ENCODE data around the gene CABP4.
A peak's percentile ranks its signal among the peaks of the same experiment; 100 is the strongest.
"Not testable (repeated sequence)": the region's sequence is repeated elsewhere in the genome, so short reads cannot be mapped to it uniquely, and the experiment has no call there.

The CABP4 gene

DNA sequence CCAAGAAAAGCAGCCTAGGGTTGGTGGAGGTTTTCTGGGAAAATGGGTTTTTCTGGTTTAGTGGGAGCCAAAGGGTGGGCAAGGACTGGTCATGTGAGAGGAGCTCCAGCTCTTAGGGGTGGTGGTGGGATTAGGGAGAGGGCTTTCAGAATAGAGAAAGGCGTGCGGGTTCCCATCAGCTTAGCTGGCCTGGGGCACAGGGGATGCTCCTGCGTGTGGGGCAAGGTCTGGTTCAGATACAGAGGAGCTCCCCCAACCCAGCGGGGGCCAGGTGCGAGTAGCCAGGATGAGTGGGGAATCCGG, 13.3 kb downstream of the CABP4 start:
- ChIA-PET CTCF (interaction anchor here (0.6 to 4.1 kb wide), 14 partner anchors 9 to 126 kb away, joined by 3 to 30 read pairs (median 3); partner anchors contain the start of genes PPP1CA, PTPRCAP, RPS6KB2 and TBC1D10C), POLR2A (interaction anchor here (1.0 to 1.5 kb wide), 4 partner anchors 31 to 67 kb away, joined by 3 to 4 read pairs (median 3); partner anchors contain the start of genes PPP1CA and PTPRCAP)
- no peaks in the 10 kb centered on the region for H3K27me3 ChIP-seq (replicated peaks in 2 of 5; ENCODE audit: control insufficient read depth in 4 of 5, insufficient read depth in 5 of 5, low read length in 4 of 5)
- peak overlapping the region in 1 of 2 experiments; percentile 61 for H3K27ac ChIP-seq (ENCODE audit: insufficient read depth in 1 of 2, low read depth in 1 of 2, low read length in 2 of 2, poor library complexity in 1 of 2, severe bottlenecking in 2 of 2)
- 3% methylated on average over 6 of the region's 6 CpGs for WGBS (ENCODE audit: insufficient coverage)
- H3K4me3 ChIP-seq (ENCODE audit: control insufficient read depth in 1 of 7, extremely low read depth in 1 of 7, insufficient read depth in 4 of 7, low read depth in 2 of 7, low read length in 6 of 7): peak overlapping the region; percentile 59 to 88 (median 80)
- no peaks in the 10 kb centered on the region for H3K9me3 ChIP-seq (ENCODE audit: control extremely low read depth in 1 of 5, control insufficient read depth in 4 of 5, insufficient read depth in 2 of 5, low read depth in 1 of 5, low read length in 4 of 5)
- peaks cover 3 to 46% (median 32%) of the 10 kb centered on the region in 4 experiments for H3K4me1 ChIP-seq (ENCODE audit: control extremely low read depth in 1 of 4, control insufficient read depth in 4 of 4, insufficient read depth in 4 of 4, low read length in 3 of 4)
- DNase-seq: no peak
- peaks cover 0 to under 1% (median 0%) of the 10 kb centered on the region in 4 experiments for H3K36me3 ChIP-seq (ENCODE audit: control insufficient read depth in 4 of 4, insufficient read depth in 4 of 4, low read length in 3 of 4)

DNA sequence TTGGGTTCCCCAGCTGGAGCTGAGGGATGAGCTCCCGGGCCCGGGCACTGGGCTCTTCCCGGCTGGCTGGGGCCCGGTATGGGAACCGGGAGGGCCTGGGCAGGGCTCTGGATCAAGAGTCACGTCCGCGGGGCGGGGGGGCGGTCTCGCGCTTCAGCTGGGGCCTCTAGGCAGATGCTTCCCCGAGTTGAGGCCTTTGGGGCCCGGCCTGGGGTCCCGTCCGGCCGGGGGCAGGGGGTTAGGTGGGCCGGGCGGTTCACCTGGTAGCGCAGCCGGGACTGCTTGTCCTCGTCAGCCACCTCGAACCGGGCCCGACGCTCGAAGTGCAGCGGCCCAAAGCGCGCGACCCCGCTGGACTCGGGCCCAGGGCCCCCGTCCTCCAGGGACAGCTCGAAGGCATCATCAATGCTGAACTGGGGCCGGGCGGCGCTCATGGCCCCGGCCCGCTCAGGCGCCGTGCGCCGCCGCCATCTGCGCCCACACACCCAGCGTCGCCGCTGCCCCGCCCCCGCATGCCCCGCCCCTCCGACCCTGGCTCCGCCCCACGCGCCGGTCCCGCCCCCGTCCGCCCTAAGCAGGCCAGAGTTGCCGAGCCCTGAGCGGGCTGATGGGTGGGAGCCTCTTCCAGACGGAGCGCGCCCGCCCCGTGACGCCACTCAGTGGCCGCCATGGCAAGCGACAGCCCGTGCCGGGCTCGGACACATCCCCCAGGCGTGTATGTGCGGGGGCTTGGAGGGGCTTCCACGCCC, 13.8 kb downstream of the CABP4 start, which contains the start of gene TMEM134:
Gene TMEM134, minus strand, starts transcription at position 493 of the 749 bp plus-strand sequence. Its CDS starts 59 bp downstream, at position 434.
- Histone ChIP-seq H3K4me3 (ENCODE audit: control insufficient read depth in 1 of 7, extremely low read depth in 1 of 7, insufficient read depth in 4 of 7, low read depth in 2 of 7, low read length in 6 of 7) (peak within 1 kb of the TSS; percentile 59 to 88 (median 80)), H3K4me1 (ENCODE audit: control extremely low read depth in 1 of 4, control insufficient read depth in 4 of 4, insufficient read depth in 4 of 4, low read length in 3 of 4) (peaks cover 3 to 42% (median 29%) of the 10 kb centered on the region in 4 experiments), H3K27me3 (replicated peaks in 2 of 5; ENCODE audit: control insufficient read depth in 4 of 5, insufficient read depth in 5 of 5, low read length in 4 of 5) (no peaks in the 10 kb centered on the region), H3K36me3 (ENCODE audit: control insufficient read depth in 4 of 4, insufficient read depth in 4 of 4, low read length in 3 of 4) (no peaks in the 10 kb centered on the region), H3K27ac (ENCODE audit: insufficient read depth in 1 of 2, low read depth in 1 of 2, low read length in 2 of 2, poor library complexity in 1 of 2, severe bottlenecking in 2 of 2) (peak within 1 kb of the TSS; percentile 33 to 68), H3K9me3 (ENCODE audit: control extremely low read depth in 1 of 5, control insufficient read depth in 4 of 5, insufficient read depth in 2 of 5, low read depth in 1 of 5, low read length in 4 of 5) (no peaks in the 10 kb centered on the region)
- under 1% methylated on average over 75 of the region's 76 CpGs for WGBS (ENCODE audit: insufficient coverage)
- ChIA-PET CTCF (interaction anchor here (0.6 to 4.1 kb wide), 17 partner anchors 10 to 126 kb away, joined by 3 to 30 read pairs (median 3); partner anchors contain the start of genes PPP1CA, PTPRCAP, RPS6KB2 and TBC1D10C), POLR2A (interaction anchor here (1.0 to 1.5 kb wide), 3 partner anchors 31 to 68 kb away, joined by 3 to 4 read pairs (median 3); partner anchors contain the start of genes PPP1CA and PTPRCAP)
- peak; percentile 93 to 95 (median 94) for DNase-seq

DNA sequence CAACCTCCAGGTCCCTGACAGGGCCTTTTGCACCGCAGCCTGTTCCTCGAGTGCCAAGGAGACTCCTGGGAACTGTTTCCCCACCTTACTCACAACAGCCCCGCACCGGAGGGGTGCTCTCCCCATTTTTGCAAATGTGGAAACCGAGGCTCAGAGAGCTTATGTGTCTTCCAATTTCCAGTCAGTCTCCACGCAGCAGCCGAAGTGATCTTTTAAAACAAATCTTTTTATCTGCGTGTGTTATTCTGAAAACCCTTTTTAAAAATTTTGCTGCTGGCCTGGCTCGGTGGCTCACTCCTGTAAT, 14.3 kb downstream of the CABP4 start:
- Histone ChIP-seq H3K4me3 (ENCODE audit: control insufficient read depth in 1 of 7, extremely low read depth in 1 of 7, insufficient read depth in 4 of 7, low read depth in 2 of 7, low read length in 6 of 7) (peak overlapping the region; percentile 44 to 88 (median 71)), H3K27ac (ENCODE audit: insufficient read depth in 1 of 2, low read depth in 1 of 2, low read length in 2 of 2, poor library complexity in 1 of 2, severe bottlenecking in 2 of 2) (peak overlapping the region; percentile 33 to 68), H3K9me3 (ENCODE audit: control extremely low read depth in 1 of 5, control insufficient read depth in 4 of 5, insufficient read depth in 2 of 5, low read depth in 1 of 5, low read length in 4 of 5) (no peaks in the 10 kb centered on the region), H3K36me3 (ENCODE audit: control insufficient read depth in 4 of 4, insufficient read depth in 4 of 4, low read length in 3 of 4) (no peaks in the 10 kb centered on the region), H3K4me1 (ENCODE audit: control extremely low read depth in 1 of 4, control insufficient read depth in 4 of 4, insufficient read depth in 4 of 4, low read length in 3 of 4) (peaks cover 3 to 37% (median 25%) of the 10 kb centered on the region in 4 experiments), H3K27me3 (replicated peaks in 2 of 5; ENCODE audit: control insufficient read depth in 4 of 5, insufficient read depth in 5 of 5, low read length in 4 of 5) (peaks cover 0 to 2% (median 0%) of the 10 kb centered on the region in 5 experiments)
- WGBS (ENCODE audit: insufficient coverage): 23% methylated on average over 9 of the region's 9 CpGs
- POLR2A ChIA-PET: interaction anchor here (1.5 kb wide), 1 partner anchor 32 kb away, joined by 4 read pairs; the partner anchor contains the start of gene PTPRCAP
- CTCF ChIA-PET: interaction anchor here (0.7 to 4.1 kb wide), 6 partner anchors 18 to 89 kb away, joined by 3 to 30 read pairs (median 3); partner anchors contain the start of genes PPP1CA, PTPRCAP and TBC1D10C
- DNase-seq: no peak

DNA sequence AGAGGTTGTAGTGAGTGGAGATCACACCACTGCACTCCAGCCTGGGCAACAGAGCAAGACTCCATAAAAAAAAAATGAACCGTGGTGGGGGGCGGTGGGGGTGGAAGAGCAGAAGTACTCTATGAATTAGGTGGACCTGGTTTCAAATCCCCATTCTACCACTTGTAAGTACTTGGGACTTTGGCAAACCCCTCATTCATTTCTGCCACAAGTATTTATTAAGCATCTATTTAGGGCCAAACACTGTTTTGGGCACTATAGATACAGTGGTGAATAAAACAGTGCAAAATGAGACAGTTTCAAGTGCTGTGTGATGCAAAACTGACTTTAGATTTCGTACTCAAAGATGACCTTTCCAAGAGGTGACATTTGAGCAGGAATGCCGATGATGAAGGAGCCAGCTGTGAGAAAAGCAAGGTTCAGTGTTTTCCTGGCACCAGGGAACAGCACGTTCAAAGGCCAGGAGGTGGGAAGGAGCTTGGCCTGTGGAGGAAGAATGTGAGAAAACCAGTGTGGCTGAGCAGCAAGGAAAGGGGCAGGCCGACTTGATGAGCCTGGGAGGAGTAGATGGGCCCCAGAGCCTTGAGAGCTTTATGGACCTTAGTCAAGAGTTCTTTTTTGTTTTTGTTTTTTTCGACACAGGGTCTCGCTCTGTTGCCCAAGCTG, 15.3 kb downstream of the CABP4 start:
- Histone ChIP-seq H3K4me1 (ENCODE audit: control extremely low read depth in 1 of 4, control insufficient read depth in 4 of 4, insufficient read depth in 4 of 4, low read length in 3 of 4) (peaks cover 0 to 31% (median 18%) of the 10 kb centered on the region in 4 experiments), H3K36me3 (ENCODE audit: control insufficient read depth in 4 of 4, insufficient read depth in 4 of 4, low read length in 3 of 4) (no peaks in the 10 kb centered on the region), H3K27ac (ENCODE audit: insufficient read depth in 1 of 2, low read depth in 1 of 2, low read length in 2 of 2, poor library complexity in 1 of 2, severe bottlenecking in 2 of 2) (no peak overlapping the region), H3K4me3 (ENCODE audit: control insufficient read depth in 1 of 7, extremely low read depth in 1 of 7, insufficient read depth in 4 of 7, low read depth in 2 of 7, low read length in 6 of 7) (no peak overlapping the region), H3K27me3 (replicated peaks in 2 of 5; ENCODE audit: control insufficient read depth in 4 of 5, insufficient read depth in 5 of 5, low read length in 4 of 5) (peaks cover 0 to 3% (median 0%) of the 10 kb centered on the region in 5 experiments), H3K9me3 (ENCODE audit: control extremely low read depth in 1 of 5, control insufficient read depth in 4 of 5, insufficient read depth in 2 of 5, low read depth in 1 of 5, low read length in 4 of 5) (no peaks in the 10 kb centered on the region)
- WGBS (ENCODE audit: insufficient coverage): 93% methylated on average over 6 of the region's 8 CpGs
- ChIA-PET CTCF (interaction anchor here (4.1 kb wide), 1 partner anchor 69 kb away, joined by 30 read pairs; the partner anchor contains the start of genes PPP1CA and TBC1D10C), POLR2A (no interaction called here)
- DNase-seq: no peak

GRCh38 chr11:67472882-67473281, 17.7 kb downstream of the CABP4 start:
- CTCF ChIA-PET: interaction anchor here (1.1 to 2.0 kb wide), 2 partner anchors 90 to 119 kb away, joined by 3 to 5 read pairs; no protein-coding TSS in a partner anchor
- H3K4me1 ChIP-seq (ENCODE audit: control extremely low read depth in 1 of 4, control insufficient read depth in 4 of 4, insufficient read depth in 4 of 4, low read length in 3 of 4): peaks cover 0 to 16% (median 11%) of the 10 kb centered on the region in 4 experiments
- DNase-seq: no peak
- H3K9me3 ChIP-seq (ENCODE audit: control extremely low read depth in 1 of 5, control insufficient read depth in 4 of 5, insufficient read depth in 2 of 5, low read depth in 1 of 5, low read length in 4 of 5): no peaks in the 10 kb centered on the region
- WGBS (ENCODE audit: insufficient coverage): 93% methylated on average over 7 of the region's 7 CpGs
- H3K27ac ChIP-seq (ENCODE audit: insufficient read depth in 1 of 2, low read depth in 1 of 2, low read length in 2 of 2, poor library complexity in 1 of 2, severe bottlenecking in 2 of 2): no peak overlapping the region
- H3K36me3 ChIP-seq (ENCODE audit: control insufficient read depth in 4 of 4, insufficient read depth in 4 of 4, low read length in 3 of 4): no peaks in the 10 kb centered on the region
- POLR2A ChIA-PET: no interaction called here
- H3K27me3 ChIP-seq (replicated peaks in 2 of 5; ENCODE audit: control insufficient read depth in 4 of 5, insufficient read depth in 5 of 5, low read length in 4 of 5): peaks cover 0 to 3% (median 0%) of the 10 kb centered on the region in 5 experiments
- H3K4me3 ChIP-seq (ENCODE audit: control insufficient read depth in 1 of 7, extremely low read depth in 1 of 7, insufficient read depth in 4 of 7, low read depth in 2 of 7, low read length in 6 of 7): no peak overlapping the region

- not testable (repeated sequence) for H3K9me3 ChIP-seq (ENCODE audit: control extremely low read depth in 1 of 5, control insufficient read depth in 4 of 5, insufficient read depth in 2 of 5, low read depth in 1 of 5, low read length in 4 of 5); H3K27me3 ChIP-seq (replicated peaks in 2 of 5; ENCODE audit: control insufficient read depth in 4 of 5, insufficient read depth in 5 of 5, low read length in 4 of 5); DNase-seq; H3K36me3 ChIP-seq (ENCODE audit: control insufficient read depth in 4 of 4, insufficient read depth in 4 of 4, low read length in 3 of 4); H3K27ac ChIP-seq (ENCODE audit: insufficient read depth in 1 of 2, low read depth in 1 of 2, low read length in 2 of 2, poor library complexity in 1 of 2, severe bottlenecking in 2 of 2); H3K4me1 ChIP-seq (ENCODE audit: control extremely low read depth in 1 of 4, control insufficient read depth in 4 of 4, insufficient read depth in 4 of 4, low read length in 3 of 4); H3K4me3 ChIP-seq (ENCODE audit: control insufficient read depth in 1 of 7, extremely low read depth in 1 of 7, insufficient read depth in 4 of 7, low read depth in 2 of 7, low read length in 6 of 7)
- POLR2A ChIA-PET: interaction anchor here (1.5 kb wide), 1 partner anchor 123 kb away, joined by 3 read pairs; the partner anchor contains the start of gene POLD4
- WGBS (ENCODE audit: insufficient coverage): 92% methylated on average over 10 of the region's 10 CpGs
- CTCF ChIA-PET: interaction anchor here (0.9 to 1.0 kb wide), 2 partner anchors 51 to 75 kb away, joined by 3 read pairs; partner anchors contain the start of gene PPP1CA
Measured at GRCh38 chr11:67476692-67477091, 21.5 kb downstream of the CABP4 start.

Data from common myeloid progenitor, CD34-positive (primary cell).